Stimulated activated CD8-positive, alpha-beta memory T cell treated with anti-CD3 and anti-CD28 coated beads, Interleukin-2, amount 100 ng/mL, for 1 hour (primary cell): Measurements from ENCODE around the gene NIPSNAP2.
"Not testable (repeated sequence)": the region's sequence is repeated elsewhere in the genome, so short reads cannot be mapped to it uniquely, and the experiment has no call there.

Experiments
- DNase-seq, 2 donors: peaks; one replicate each; pipeline ENCODE4 v3.0.0-alpha.2; 2020; ENCODE audit warnings: low read depth in 2 of 2

The NIPSNAP2 gene

DNA sequence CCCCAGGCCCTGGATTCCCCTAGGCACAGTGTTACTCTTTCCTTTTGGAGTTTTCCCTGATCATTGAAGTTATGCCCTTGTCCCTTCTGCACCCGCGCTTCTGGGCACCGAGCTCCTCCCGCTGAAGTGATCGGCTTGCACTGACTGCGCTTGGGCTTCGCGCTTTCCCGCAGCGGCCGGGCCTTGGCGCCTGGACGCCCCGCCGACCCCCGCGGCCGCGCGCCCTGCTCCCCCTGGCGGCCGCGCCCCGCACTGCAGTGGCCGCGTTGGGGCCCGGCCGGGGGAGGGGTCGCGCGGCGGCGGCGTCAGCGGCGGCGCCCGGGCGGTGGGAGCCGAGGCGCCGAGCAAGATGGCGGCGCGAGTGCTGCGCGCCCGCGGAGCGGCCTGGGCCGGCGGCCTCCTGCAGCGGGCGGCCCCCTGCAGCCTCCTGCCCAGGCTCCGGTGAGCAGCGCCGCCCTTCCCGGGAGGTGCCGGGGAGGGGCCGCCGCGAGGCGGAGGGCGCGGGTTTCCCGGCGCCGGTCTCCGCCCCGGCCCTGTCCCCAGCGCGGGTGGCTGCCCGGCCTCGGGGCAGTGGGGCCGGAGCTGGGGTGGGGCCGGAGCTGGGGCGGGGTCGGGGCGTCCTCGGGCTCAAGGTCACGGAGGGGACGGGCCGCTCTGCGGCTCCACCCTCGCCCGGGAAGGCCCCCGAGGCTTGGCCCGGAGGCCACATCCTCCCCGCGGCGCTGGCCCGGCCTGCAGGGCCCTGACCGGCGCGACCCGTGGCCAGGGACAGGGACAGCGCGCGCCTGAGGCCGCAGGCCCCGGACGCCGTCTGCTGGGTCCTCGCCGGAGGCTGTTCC lies at the start of gene NIPSNAP2:
TSS of gene NIPSNAP2 (plus strand) at position 325 of the 839 bp plus-strand sequence. CDS start at position 350, 25 bp downstream.
- DNase-seq: peak; percentile 25 to 32

DNA sequence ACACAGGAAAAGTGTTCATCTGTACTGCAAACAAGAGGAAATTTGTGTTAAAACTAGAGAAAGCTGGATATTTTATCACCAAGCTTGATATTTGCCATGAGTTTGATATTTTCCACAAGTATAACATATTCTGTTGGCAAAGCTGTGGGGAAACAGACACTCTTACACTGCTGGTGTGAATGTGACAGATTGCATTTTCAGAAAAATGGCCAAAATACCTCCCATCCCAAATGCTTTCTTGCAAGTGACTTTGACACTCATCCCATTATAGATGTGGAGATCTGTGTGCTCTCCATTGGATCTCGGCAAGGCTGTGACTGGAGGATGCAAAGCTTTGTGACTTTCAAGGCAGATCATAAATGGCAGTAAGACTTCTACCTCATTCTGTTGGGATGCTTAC lies 46.6 kb upstream of the NIPSNAP2 start:
- DNase-seq: no peak

DNA sequence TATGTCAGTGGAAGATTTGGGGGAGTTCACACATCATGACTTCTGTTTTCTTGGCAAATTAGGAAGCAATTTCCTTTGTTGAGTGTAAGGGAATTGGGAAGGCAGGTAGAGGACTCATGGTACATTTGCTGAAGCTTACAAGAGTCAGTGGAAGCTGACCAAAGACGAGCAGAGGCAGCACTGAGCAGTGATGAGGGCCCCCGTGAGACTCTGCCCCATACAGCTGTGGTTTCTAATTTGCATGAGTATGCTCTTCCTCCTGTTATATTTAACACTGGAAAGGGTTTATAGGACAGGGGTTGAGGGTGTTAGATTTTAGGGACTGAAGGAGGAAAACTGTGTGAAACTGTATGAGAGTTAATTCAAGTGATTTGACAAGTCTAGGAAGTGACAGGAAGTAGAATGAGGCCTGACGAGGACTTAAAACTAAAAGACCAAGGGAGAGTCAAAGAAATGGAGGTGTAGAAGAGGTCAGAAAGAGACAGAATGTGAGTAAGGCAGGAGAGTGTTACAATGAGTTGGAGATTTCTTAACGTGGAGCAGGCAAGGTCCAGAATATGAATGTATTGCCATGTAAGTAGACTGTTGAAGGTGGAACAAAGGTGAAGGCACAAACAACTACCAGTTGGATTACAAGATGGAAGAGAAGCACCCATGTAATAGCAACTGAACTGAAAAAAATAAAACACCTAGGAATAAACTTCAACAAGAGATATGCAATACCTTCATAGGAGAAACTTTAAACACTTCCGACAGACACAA lies 36.2 kb upstream of the NIPSNAP2 start:
- no peak for DNase-seq

DNA sequence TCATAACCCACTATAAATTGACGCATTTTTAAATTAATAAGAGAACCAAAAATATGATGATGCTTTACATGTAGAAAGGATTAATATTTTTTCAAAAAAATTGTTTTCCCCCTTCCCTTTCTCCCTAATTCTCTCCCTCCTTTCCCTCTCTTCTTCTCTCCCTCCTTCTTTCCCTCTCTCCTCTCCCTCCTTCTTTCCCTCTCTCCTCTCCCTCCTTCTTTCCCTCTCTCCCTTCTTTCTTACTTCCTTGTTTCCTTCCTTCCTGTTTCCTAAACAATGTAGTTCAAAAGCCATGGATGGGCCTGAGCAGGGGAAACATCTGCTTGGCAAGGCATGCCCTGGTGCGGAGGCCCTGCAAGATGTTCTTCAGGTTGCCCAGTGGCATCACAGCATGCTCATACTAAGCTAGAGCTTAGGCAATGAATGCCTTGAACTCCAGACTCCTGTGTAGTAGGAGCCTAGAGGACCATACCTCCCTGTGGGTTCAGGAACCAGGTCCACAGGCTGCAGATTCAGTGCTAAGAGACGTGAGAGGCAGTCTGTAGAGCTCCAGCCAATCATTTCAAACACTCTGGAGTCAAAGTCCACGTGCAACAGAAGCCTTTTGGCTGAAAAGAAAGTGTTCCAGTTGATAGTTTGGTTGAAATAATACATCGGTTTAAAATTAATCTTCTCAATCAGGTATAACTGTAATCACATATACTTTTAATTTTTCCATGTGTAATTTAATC lies 32.8 kb upstream of the NIPSNAP2 start:
- no peak for DNase-seq

DNA sequence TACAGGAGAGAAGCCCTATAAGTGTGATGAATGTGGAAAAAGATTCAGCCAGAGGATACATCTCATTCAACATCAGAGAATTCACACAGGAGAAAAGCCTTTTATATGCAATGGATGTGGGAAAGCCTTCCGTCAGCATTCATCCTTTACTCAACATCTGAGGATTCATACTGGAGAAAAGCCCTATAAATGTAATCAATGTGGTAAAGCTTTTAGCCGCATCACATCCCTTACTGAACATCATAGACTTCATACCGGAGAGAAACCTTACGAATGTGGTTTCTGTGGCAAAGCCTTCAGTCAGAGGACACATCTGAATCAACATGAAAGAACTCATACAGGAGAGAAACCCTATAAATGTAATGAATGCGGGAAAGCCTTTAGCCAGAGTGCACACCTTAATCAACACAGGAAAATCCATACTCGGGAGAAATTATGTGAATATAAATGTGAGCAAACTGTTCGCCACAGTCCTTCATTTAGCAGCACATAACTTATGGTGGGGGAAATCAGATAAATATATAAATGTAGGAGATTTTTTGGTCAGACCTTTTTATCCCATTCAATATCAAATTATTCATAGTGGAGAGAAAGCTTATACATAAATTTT lies 24.8 kb upstream of the NIPSNAP2 start:
- DNase-seq: no peak

DNA sequence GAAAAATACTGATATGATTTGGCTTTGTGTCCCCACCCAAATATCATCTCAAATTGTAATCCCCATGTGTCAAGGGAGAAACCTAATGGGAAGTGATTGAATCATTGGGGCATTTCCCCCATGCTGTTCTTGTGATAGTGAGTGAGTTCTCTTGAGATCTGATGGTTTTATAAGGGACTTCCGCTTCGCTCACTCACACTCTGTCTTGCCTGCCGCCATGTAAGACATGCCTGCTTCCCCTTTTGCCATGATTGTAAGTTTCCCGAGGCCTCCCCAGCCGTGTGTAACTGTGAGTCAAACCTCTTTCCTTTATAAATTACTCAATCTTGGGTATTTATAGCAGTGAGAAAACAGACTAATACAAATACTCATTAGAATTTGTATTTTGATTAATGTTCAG lies 17.8 kb upstream of the NIPSNAP2 start:
- no peak for DNase-seq

DNA sequence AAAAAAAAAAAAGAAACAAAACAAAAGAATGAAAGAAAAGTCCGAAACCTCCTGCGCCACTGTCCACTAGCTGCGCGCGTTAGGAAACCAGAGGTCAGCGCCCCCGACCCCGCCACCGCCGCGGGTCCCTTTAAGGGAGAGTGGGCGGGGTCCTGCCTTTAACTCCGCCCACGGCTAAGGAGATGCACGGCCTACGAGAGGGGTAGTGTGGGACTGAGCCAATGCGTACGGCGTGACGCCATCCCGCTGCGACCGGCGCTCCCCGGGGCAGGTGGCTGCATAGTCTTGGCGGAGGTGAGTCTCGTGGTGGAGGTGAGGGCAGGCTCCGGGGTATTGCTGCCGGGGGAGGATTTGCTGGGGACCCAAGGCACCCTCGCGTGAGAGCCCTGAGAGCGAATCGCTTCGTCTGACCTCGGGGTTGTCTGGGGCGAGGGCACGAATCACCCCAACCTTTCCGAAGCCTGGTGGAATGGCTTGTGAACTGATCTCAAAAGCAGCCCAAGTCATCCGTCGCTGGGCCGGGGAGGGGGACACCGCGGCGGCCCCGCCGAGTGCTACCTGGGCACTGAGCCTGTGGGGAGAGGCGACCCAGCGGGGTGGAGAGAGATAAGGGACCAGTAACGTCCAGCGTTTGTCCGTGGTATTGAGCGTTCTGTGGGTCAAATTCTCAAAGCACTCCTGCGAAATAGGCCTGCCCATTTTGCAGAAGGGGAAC lies 12.6 kb upstream of the NIPSNAP2 start, which contains the start of gene MRPS17:
TSS of gene MRPS17 (plus strand) at position 241 of the 715 bp plus-strand sequence. CDS start 1,319 bp downstream, outside the sequence.
- DNase-seq: peak; percentile 81 to 87

DNA sequence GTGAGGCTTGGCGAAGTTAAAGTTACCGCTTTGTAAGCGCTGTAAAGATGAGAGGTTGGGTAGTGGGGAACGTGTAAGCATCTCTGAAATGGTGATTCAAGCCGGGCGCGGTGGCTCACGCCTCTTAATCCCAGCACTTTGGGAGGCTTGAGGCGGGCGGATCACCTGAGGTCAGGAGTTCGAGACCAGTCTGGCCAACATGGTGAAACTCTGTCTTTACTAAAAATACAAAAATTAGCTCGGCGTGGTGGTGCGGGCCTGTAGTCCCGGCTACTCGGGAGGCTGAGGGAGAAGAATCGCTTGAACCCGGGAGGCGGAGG lies 12.1 kb upstream of the NIPSNAP2 start:
- DNase-seq: not testable (repeated sequence)

DNA sequence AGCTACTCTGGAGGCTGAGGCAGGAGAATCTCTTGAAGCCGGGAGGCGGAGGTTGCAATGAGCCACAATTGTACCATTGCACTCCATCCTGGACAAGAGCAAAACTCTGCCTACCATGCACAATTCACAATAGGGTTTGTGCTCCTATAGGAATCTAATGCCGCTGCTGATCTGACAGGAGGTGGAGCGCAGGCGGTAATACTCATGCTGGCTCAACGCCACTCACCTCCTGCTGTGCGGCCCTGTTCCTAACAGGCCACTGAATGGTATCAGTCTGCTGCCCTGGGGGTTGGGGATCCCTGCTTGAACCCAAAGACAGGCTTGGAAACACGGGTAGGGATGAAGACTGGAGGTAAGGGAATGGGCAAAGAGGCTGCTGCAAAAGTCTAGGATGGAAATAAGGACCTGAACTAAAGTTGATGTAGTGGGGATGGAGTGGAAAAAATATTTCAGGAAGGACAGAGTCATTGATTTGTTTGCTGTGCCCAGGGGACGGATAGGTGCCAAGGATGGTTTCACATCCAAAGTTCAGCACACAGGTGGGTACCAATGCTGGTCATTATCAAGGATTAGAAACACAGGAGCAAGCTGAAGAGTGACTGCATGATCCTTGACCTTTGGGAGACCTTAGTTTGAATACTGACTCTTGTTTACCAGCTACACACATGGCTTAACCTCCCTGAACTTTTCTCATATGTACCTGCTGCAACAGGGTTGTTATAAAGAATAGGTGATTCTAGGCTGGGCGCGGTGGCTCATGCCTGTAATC lies 10.5 kb upstream of the NIPSNAP2 start:
- DNase-seq: no peak

DNA sequence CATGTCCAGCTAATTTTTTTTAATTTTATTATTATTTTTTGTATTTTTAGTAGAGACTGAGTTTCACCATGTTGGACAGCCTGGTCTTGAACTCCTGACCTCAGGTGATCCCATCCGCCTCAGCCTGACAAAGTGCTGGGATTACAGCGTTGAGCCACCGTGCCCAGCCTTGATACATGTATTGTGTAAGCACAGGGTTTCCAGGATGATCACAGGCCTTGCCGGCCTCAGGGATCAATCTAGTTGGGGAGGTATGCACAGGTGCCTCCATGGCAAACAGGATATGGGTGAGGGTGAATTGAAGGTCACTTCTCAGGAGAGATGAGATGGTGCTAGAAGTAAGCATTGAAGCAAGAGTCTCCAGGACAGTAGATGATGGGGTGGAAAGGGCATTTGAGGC lies 7.2 kb upstream of the NIPSNAP2 start:
- no peak for DNase-seq

DNA sequence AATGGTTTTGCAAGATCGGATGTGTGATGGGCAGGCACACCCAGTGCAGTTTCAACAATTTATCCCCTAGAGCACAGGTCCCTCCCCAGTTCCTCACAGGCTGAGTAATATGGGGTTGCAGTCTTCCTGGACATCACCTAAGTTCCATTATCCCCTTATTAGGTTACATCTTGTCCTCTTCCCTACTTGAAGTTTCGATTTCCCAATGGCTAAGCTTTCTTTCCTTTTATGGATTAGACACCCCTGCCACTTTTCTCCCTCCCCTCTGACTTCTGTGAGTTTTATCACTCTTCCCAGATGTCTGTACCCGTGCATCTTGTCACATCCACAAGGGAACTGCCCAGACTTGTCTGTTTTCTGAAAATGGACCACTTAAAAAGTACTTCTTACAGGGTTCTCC lies 2.4 kb upstream of the NIPSNAP2 start:
- no peak for DNase-seq

DNA sequence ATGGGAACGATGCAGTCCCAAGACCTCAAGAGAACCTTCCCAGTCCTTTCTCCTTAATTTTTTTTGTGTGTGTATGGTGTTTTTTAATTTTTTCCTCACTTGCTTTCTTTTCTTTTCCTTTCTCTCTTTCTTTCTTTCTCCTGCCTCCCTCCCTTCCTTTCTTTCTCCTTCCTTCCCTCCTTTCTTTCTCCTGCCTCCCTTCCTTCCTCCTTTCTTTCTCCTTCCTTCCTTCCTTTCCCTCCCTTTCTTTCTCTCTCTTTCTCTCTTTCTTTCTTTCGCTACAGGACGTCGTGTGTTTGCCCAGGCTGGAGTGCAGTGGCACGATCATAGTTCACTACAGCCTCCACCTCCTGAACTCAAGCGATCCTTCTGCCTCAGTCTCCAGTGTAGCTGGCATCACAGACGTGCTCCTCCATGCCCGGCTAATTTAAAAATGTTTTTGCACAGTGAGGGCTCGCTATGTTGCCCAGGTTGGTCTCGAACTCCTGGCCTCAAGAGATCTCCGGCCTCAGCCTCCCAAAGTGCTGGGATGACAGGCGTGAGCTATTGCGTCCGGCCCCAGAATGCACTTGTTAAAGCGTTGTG lies 709 bp upstream of the NIPSNAP2 start:
- DNase-seq: no peak

DNA sequence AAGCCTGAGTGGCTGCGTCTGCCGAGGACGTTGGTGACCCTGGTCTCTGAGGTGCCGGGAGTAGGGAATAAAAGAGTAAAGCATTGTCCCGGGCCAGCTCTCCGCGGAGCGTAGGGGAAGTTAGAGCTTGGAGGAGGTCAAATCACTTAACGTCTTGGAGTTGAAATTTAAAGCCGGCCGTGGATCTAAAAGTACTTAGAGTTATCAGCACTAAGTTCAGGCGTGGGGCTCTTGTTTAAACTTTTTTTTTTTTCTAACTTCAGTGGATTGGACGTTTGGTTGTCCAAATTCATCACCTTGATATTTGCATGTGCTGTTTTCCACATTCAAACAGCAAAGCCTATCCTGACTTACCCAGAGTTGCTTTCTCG lies 700 bp downstream of the NIPSNAP2 start:
- no peak for DNase-seq

DNA sequence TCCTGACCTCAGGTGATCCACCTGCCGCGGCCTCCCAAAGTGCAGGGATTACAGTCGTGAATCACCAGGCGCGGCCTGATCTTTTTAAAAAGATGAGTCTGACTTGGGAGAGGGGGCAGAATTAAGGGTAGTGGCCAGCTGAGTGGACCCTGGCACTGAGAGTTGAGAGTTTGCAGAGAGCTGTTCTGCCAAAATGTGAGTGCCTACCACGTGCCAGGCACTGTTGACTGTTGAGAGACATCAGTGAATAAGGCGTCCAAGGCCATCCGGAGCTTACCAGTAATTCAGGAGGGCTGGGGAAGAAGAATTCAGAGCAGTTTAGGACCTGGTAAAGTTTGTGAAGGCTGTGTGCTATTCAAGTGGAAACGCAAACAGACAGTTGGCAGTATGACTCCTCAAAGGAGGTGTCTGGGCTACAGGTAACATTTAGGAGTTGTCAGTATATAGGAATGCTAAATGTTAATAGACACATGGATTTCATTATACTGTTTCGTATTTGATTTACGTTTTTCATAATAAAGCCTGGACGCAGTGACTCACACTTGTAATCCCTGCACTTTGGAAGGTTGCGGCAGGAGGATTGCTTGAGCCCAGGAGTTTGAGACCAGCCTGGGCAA lies 1.5 kb downstream of the NIPSNAP2 start:
- DNase-seq: no peak

DNA sequence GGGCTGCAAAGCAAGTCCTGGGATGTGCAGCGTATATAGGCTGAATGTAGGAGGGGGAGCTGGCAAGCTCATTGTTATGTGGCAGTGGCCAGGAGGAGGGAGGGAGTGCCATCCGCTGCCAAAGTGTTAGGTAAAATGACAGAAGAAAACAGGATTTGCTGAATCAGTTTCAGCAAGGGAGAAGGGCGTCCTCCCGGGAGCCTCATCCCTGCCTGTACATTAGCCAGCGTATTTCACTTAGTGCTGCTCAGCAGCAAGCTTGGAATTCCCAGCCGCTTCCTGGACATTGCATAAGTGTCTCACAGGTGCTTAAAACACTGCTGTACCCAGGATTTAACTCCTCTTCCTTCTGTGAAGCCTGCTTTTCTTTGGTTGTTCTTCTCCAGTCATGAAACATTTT lies 2.5 kb downstream of the NIPSNAP2 start:
- DNase-seq: no peak

DNA sequence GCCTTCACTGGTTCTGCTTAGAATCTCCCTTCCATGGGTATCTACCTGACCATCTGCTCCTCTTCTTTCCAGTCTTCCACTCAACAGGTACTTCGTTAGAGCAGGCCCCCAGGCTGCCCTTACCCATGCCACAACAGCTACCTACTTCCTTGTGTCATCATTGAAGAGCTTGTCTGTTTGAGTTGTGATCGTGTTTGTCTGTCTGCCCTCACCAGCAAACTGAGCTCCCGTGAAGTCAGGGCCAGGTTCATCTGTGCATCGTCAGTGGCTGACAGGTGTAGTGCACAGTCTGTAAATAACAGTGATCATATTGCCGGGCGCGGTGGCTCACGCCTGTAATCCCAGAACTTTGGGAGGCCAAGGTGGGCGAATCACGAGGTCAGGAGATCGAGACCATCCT lies 5.0 kb downstream of the NIPSNAP2 start:
- DNase-seq: no peak

DNA sequence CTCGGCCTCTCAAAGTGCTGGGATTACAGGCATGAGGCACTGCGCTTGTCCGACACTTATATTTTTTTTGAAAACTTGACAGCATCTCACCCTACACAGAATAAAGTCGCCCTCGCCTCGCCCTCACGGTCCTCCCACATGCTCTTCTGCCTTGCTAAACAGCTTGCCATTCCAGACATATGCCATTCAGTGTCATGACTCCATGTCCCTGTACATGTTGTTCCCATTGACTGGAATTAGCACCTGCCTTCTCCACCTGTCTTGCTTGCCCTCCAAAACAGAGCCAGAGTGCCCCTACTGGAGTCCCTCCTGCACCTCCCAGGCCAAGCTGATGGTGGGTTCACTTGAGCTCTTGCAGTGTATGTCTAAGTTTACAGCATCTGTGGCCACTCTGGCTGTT lies 6.2 kb downstream of the NIPSNAP2 start:
- no peak for DNase-seq

DNA sequence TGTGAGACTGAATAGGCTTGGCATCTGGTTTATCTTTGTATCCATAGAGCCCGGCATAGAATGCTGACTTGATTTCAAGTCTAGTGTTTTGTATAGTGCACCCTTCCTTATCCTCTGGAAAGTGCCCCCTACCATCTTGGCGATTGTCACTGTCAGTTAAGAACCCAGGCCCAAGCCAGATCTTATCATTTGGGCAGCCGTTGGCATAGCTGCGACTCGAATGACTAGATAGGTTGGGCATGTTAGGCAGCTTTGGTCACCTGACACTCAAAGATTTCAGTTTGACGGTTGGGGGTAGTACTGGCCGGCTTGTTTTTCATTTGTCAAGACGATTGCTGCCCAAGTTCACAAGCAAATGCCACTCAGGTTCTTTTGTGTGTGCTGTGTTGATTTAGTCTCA lies 6.6 kb downstream of the NIPSNAP2 start:
- no peak for DNase-seq

DNA sequence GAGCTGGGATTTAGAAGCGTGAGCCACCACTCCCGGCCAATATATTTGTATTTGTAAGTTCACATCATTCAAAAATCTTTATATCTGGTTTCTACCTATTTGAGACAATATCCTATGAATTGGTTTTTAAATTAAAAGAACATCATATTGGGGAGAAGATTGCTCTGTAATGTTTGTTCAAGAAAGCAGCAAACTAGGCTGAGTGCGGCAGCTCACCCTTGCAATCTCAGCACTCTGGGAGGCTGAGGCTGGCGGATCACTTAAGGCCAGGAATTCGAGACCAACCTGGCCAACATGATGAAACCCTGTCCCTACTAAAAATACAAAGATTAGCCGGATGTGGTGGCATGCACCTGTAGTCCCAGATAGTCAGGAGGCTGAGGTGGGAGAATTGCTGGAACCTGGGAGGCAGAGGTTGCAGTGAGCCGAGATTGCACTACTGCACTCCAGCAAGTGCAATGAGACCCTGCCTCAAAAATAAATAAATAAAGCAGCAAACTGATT lies 9.4 kb downstream of the NIPSNAP2 start:
- no peak for DNase-seq
